GM12874 (cell line): ENCODE measurements around the gene S100A2.

ENCODE experiments used
- CTCF ChIP-seq: IDR thresholded peaks from 2 replicates; pipeline ENCODE4 v1.5.1; 2011; ENCODE audit warnings: low read depth, mild to moderate bottlenecking, control low read depth, low read length, moderate library complexity; ENCODE audit not compliant: insufficient read depth

Gene S100A2

GRCh38 chr1:153586347-153586746 lies 20.7 kb upstream of the S100A2 start:
- no peak for TF ChIP-seq CTCF

GRCh38 chr1:153585006-153585405 lies 19.4 kb upstream of the S100A2 start:
- no peak for TF ChIP-seq CTCF

GRCh38 chr1:153583976-153584375 lies 18.3 kb upstream of the S100A2 start:
- no peak for TF ChIP-seq CTCF

GRCh38 chr1:153578936-153579335 lies 13.3 kb upstream of the S100A2 start:
- TF ChIP-seq CTCF = no peak

GRCh38 chr1:153578490-153578889 lies 12.8 kb upstream of the S100A2 start:
- TF ChIP-seq CTCF = no peak

- no peak for TF ChIP-seq CTCF
Observed at GRCh38 chr1:153577624-153578051, 12.0 kb upstream of the S100A2 start.

GRCh38 chr1:153577138-153577537 lies 11.5 kb upstream of the S100A2 start:
- no peak for TF ChIP-seq CTCF

- TF ChIP-seq CTCF = no peak
Observed at GRCh38 chr1:153573351-153573750, 7.7 kb upstream of the S100A2 start.
